Measurements from ENCODE around the gene DNAAF3.
A peak's percentile ranks its signal among the peaks of the same experiment; 100 is the strongest.
"Not testable (repeated sequence)": the region's sequence is repeated elsewhere in the genome, so short reads cannot be mapped to it uniquely, and the experiment has no call there.

Gene DNAAF3

DNA sequence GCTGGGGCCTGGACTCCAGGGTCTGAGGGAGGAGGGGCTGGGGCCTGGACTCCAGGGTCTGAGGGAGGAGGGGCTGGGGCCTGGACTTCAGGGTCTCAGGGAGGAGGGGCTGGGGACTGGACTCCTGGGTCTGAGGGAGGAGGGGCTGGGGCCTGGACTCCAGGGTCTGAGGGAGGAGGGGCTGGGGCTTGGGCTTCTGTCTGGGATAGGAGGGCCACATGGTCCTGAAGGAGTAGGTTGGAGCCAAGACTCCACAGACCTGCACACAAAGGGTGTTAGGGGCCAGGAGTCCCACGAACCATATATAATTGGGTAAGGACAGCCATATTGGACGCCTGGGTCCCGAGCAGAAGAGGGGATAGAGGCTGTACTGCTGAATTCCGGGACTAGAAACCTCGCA lies 10.6 kb downstream of the DNAAF3 start:
- peak overlapping the region; percentile 8 for H3K27ac ChIP-seq (replicated peaks; ENCODE audit: low read length)
- DNase-seq (ENCODE audit: low spot score); H3K4ac ChIP-seq (ENCODE audit: low read length); H3K4me1 ChIP-seq (ENCODE audit: control insufficient read depth in 2 of 2, insufficient read depth in 1 of 2, low read depth in 1 of 2, low read length in 2 of 2); H3K36me3 ChIP-seq (replicated peaks in 1 of 2; ENCODE audit: control insufficient read depth in 2 of 2, insufficient read depth in 2 of 2, low read length in 2 of 2); H4K8ac ChIP-seq (ENCODE audit: low read depth, low read length); H3K9me3 ChIP-seq (replicated peaks in 1 of 2; ENCODE audit: control insufficient read depth in 2 of 2, insufficient read depth in 1 of 2, low read depth in 1 of 2, low read length in 2 of 2); H2BK15ac ChIP-seq (ENCODE audit: low read length); H3K79me1 ChIP-seq (ENCODE audit: low read depth, low read length); H3K23ac ChIP-seq (ENCODE audit: low read depth, low read length, poor library complexity); H2BK120ac ChIP-seq (ENCODE audit: low read depth, low read length); H2BK12ac ChIP-seq (ENCODE audit: low read length); H2AK5ac ChIP-seq (ENCODE audit: low read depth, low read length); H3K14ac ChIP-seq (ENCODE audit: low read length); H4K91ac ChIP-seq (ENCODE audit: low read depth, low read length, poor library complexity): not testable (repeated sequence)
- H3K18ac ChIP-seq (ENCODE audit: low read length), result peak overlapping the region; percentile 22
- no CpG with 5 or more reads among the region's 5 CpGs for WGBS, 2 donors (ENCODE audit: extremely low coverage in 2 of 2, insufficient read length in 2 of 2, insufficient replicate concordance in 1 of 2)
- peak overlapping the region; percentile 66 for H3K4me2 ChIP-seq (ENCODE audit: insufficient read depth, low read length, poor library complexity, severe bottlenecking)
- peak overlapping the region; percentile 14 for H2BK5ac ChIP-seq (ENCODE audit: low read length)
- peaks cover 0 to 19% (median 7%) of the 10 kb centered on the region in 3 experiments for H3K27me3 ChIP-seq (ENCODE audit: control insufficient read depth in 3 of 3, insufficient read depth in 3 of 3, low read depth in 1 of 3, low read length in 3 of 3)
- peak overlapping the region; percentile 47 to 79 for H3K4me3 ChIP-seq (ENCODE audit: low read length in 2 of 2)
- H3K9ac ChIP-seq (ENCODE audit: low read depth, low read length, poor library complexity), result peak overlapping the region; percentile 22
- peak overlapping the region; percentile 95 for H2AFZ ChIP-seq (ENCODE audit: low read length)

DNA sequence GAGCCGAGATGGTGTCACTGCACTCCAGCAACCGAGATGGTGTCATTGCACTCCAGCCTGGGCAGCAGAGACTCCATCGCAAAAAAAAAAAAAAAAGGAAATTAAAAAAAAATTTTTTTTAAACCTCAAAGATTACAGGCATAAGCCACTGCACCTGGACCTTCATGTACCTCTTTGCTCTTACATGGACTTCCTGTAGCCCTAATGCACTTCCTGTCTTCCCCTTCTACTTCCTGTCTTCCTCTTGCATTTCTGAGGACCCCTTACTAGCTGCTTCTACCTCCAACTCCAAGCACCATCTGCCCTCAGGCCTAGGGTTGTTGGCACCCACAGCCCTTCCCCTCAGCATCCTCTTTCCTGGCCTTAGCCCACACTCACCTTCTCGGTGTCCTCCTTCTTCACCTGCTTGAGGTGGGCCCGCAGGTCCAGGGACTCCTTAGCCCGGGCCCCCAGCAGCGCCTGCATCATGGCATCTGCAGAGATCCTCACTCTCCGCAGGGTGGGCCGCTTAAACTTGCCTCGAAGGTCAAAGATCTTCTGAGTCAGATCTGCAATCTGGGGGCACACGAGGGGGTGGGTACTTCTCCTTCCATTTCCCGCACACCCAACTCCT lies 12.7 kb downstream of the DNAAF3 start:
- Histone ChIP-seq H3K4me1 (ENCODE audit: control insufficient read depth in 2 of 2, insufficient read depth in 1 of 2, low read depth in 1 of 2, low read length in 2 of 2) (peaks cover 5 to 13% of the 10 kb centered on the region in 2 donors), H3K4me3 (ENCODE audit: low read length in 2 of 2) (no peak overlapping the region), H3K36me3 (replicated peaks in 1 of 2; ENCODE audit: control insufficient read depth in 2 of 2, insufficient read depth in 2 of 2, low read length in 2 of 2) (no peaks in the 10 kb centered on the region), H3K27me3 (ENCODE audit: control insufficient read depth in 3 of 3, insufficient read depth in 3 of 3, low read depth in 1 of 3, low read length in 3 of 3) (peaks cover 0 to 27% (median 7%) of the 10 kb centered on the region in 3 experiments), H3K9me3 (replicated peaks in 1 of 2; ENCODE audit: control insufficient read depth in 2 of 2, insufficient read depth in 1 of 2, low read depth in 1 of 2, low read length in 2 of 2) (peaks cover 0 to 2% of the 10 kb centered on the region in 2 donors), H4K8ac (ENCODE audit: low read depth, low read length) (no peak overlapping the region), H3K4me2 (ENCODE audit: insufficient read depth, low read length, poor library complexity, severe bottlenecking) (no peak overlapping the region), H2AK5ac (ENCODE audit: low read depth, low read length) (no peak overlapping the region), H2BK120ac (ENCODE audit: low read depth, low read length) (no peak overlapping the region), H3K23ac (ENCODE audit: low read depth, low read length, poor library complexity) (no peak overlapping the region), H2AFZ (ENCODE audit: low read length) (no peak overlapping the region), H2BK5ac (ENCODE audit: low read length) (no peak overlapping the region), H4K91ac (ENCODE audit: low read depth, low read length, poor library complexity) (no peak overlapping the region), H2BK12ac (ENCODE audit: low read length) (no peak overlapping the region), H3K79me1 (ENCODE audit: low read depth, low read length) (no peaks in the 10 kb centered on the region), H3K9ac (ENCODE audit: low read depth, low read length, poor library complexity) (peak overlapping the region; percentile 12), H3K18ac (ENCODE audit: low read length) (no peak overlapping the region), H3K14ac (ENCODE audit: low read length) (no peak overlapping the region), H3K4ac (ENCODE audit: low read length) (no peak overlapping the region), H3K27ac (replicated peaks; ENCODE audit: low read length) (no peak overlapping the region), H2BK15ac (ENCODE audit: low read length) (no peak overlapping the region)
- WGBS, 2 donors (ENCODE audit: extremely low coverage in 2 of 2, insufficient read length in 2 of 2, insufficient replicate concordance in 1 of 2), result no CpG with 5 or more reads among the region's 12 CpGs
- no peak for DNase-seq (ENCODE audit: low spot score)

DNA sequence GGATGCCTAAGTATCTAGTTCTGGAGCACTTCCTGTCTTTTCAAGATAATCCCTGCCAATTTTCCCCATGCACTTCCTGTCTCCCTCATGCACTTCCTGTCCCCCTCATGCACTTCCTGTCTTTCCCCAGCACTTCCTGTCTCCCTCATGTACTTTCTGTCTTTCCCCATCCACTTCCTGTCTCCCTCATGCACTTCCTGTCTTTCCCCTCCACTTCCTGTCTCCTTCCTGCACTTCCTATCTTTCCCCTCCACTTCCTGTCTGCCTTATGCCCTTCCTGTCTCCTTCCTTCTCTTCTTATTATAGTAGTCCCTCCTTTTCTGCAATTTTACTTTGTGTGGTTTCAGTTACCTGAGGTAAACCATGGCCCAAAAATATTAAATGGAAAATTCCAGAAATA lies 14.4 kb downstream of the DNAAF3 start:
- Histone ChIP-seq H2BK5ac (ENCODE audit: low read length) (no peak overlapping the region), H2AK5ac (ENCODE audit: low read depth, low read length) (no peak overlapping the region), H3K14ac (ENCODE audit: low read length) (no peak overlapping the region), H2BK12ac (ENCODE audit: low read length) (no peak overlapping the region), H3K23ac (ENCODE audit: low read depth, low read length, poor library complexity) (no peak overlapping the region), H3K9me3 (replicated peaks in 1 of 2; ENCODE audit: control insufficient read depth in 2 of 2, insufficient read depth in 1 of 2, low read depth in 1 of 2, low read length in 2 of 2) (peaks cover 0 to 2% of the 10 kb centered on the region in 2 donors), H3K27me3 (ENCODE audit: control insufficient read depth in 3 of 3, insufficient read depth in 3 of 3, low read depth in 1 of 3, low read length in 3 of 3) (peaks cover 0 to 29% (median 3%) of the 10 kb centered on the region in 3 experiments), H3K27ac (replicated peaks; ENCODE audit: low read length) (no peak overlapping the region), H4K8ac (ENCODE audit: low read depth, low read length) (no peak overlapping the region), H3K4me1 (ENCODE audit: control insufficient read depth in 2 of 2, insufficient read depth in 1 of 2, low read depth in 1 of 2, low read length in 2 of 2) (peaks cover 8 to 25% of the 10 kb centered on the region in 2 donors), H4K91ac (ENCODE audit: low read depth, low read length, poor library complexity) (no peak overlapping the region), H2BK120ac (ENCODE audit: low read depth, low read length) (no peak overlapping the region), H2BK15ac (ENCODE audit: low read length) (no peak overlapping the region), H3K4ac (ENCODE audit: low read length) (no peak overlapping the region), H3K9ac (ENCODE audit: low read depth, low read length, poor library complexity) (no peak overlapping the region), H3K18ac (ENCODE audit: low read length) (no peak overlapping the region), H3K36me3 (replicated peaks in 1 of 2; ENCODE audit: control insufficient read depth in 2 of 2, insufficient read depth in 2 of 2, low read length in 2 of 2) (no peaks in the 10 kb centered on the region), H3K4me2 (ENCODE audit: insufficient read depth, low read length, poor library complexity, severe bottlenecking) (no peak overlapping the region), H2AFZ (ENCODE audit: low read length) (peak overlapping the region; percentile 67), H3K79me1 (ENCODE audit: low read depth, low read length) (no peaks in the 10 kb centered on the region), H3K4me3 (ENCODE audit: low read length in 2 of 2) (no peak overlapping the region)
- no peak for DNase-seq (ENCODE audit: low spot score)

DNA sequence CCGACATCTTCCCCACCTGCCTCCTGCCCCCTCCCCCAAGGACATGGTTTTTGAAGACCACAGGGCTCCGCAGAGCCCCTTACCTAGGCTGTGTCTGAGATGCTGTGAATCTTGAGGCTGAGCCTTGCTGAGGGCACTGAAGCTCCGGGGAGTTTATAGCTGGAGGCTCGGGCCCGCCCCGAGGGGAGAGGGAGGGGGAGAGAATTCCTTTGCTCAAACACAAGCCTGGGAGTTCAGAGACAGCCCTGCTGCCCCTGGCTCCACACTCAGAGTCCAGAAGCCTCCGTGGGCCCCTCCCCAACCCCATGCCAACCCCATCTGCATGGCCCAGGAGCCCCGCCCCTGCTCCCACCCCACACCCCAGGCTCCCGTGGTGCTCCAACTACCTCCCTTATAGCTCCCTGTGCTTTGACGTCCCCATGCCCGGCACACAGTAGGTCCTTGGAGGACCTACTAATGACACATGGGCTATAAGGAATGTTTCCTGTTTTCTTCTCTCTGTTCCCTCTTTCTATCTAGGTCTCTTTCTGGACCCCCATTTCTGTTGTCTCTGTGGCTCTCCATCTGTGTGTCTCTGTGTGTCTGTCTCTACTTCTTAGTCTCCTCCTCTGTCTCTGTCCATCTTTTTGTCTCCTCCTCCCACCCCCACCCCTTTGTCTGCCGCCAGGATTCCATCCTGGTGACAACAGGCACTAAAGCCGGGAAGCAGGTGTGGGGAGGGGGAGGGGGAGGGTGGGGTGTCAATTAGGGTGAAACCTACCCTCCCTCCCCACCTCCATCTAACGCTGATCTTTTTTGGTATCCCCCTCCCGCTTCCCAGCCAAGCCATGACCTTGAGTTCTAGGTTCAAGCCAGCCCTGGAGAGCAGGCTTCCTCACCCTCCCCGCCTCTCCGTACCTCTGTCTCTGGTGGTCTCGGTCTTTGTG lies 17.1 kb downstream of the DNAAF3 start, which contains the start of gene TNNT1:
Gene TNNT1 (minus strand): TSS at position 129 of the 926 bp plus-strand sequence. CDS start 2,049 bp downstream, outside the sequence.
- no peak within 1 kb of the TSS for H3K9ac ChIP-seq (ENCODE audit: low read depth, low read length, poor library complexity)
- peak within 1 kb of the TSS; percentile 35 for H2AFZ ChIP-seq (ENCODE audit: low read length)
- H3K27ac ChIP-seq (replicated peaks; ENCODE audit: low read length), result peak within 1 kb of the TSS; percentile 50
- no peak within 1 kb of the TSS for H3K14ac ChIP-seq (ENCODE audit: low read length)
- no peak within 1 kb of the TSS for H2BK120ac ChIP-seq (ENCODE audit: low read depth, low read length)
- H4K91ac ChIP-seq (ENCODE audit: low read depth, low read length, poor library complexity), result no peak within 1 kb of the TSS
- no peak within 1 kb of the TSS for H2BK5ac ChIP-seq (ENCODE audit: low read length)
- H3K36me3 ChIP-seq (replicated peaks in 1 of 2; ENCODE audit: control insufficient read depth in 2 of 2, insufficient read depth in 2 of 2, low read length in 2 of 2), result no peaks in the 10 kb centered on the region
- no peak for DNase-seq (ENCODE audit: low spot score)
- no peak within 1 kb of the TSS for H3K4ac ChIP-seq (ENCODE audit: low read length)
- peaks cover 0 to 46% (median 2%) of the 10 kb centered on the region in 3 experiments for H3K27me3 ChIP-seq (ENCODE audit: control insufficient read depth in 3 of 3, insufficient read depth in 3 of 3, low read depth in 1 of 3, low read length in 3 of 3)
- no peak within 1 kb of the TSS for H3K23ac ChIP-seq (ENCODE audit: low read depth, low read length, poor library complexity)
- peak within 1 kb of the TSS; percentile 46 for H3K18ac ChIP-seq (ENCODE audit: low read length)
- H3K4me1 ChIP-seq (ENCODE audit: control insufficient read depth in 2 of 2, insufficient read depth in 1 of 2, low read depth in 1 of 2, low read length in 2 of 2), result peaks cover 8 to 26% of the 10 kb centered on the region in 2 donors
- H3K4me3 ChIP-seq (ENCODE audit: low read length in 2 of 2), result no peak within 1 kb of the TSS
- WGBS, 2 donors (ENCODE audit: extremely low coverage in 2 of 2, insufficient read length in 2 of 2, insufficient replicate concordance in 1 of 2), result no CpG with 5 or more reads among the region's 18 CpGs
- no peak within 1 kb of the TSS for H2BK15ac ChIP-seq (ENCODE audit: low read length)
- peak within 1 kb of the TSS; percentile 21 for H2AK5ac ChIP-seq (ENCODE audit: low read depth, low read length)
- no peak within 1 kb of the TSS for H4K8ac ChIP-seq (ENCODE audit: low read depth, low read length)
- H3K9me3 ChIP-seq (replicated peaks in 1 of 2; ENCODE audit: control insufficient read depth in 2 of 2, insufficient read depth in 1 of 2, low read depth in 1 of 2, low read length in 2 of 2), result peaks cover 0 to 2% of the 10 kb centered on the region in 2 donors
- peak within 1 kb of the TSS; percentile 19 for H2BK12ac ChIP-seq (ENCODE audit: low read length)
- H3K4me2 ChIP-seq (ENCODE audit: insufficient read depth, low read length, poor library complexity, severe bottlenecking), result peak within 1 kb of the TSS; percentile 39
- no peaks in the 10 kb centered on the region for H3K79me1 ChIP-seq (ENCODE audit: low read depth, low read length)
